SK-N-MC (cell line): Measurements from ENCODE around the gene SCAMP4.
"Not testable (repeated sequence)": the region's sequence is repeated elsewhere in the genome, so short reads cannot be mapped to it uniquely, and the experiment has no call there.

Experiments used
- DNase-seq: peaks from one replicate; pipeline ENCODE4 v3.0.0-alpha.2; 2011; ENCODE audit warnings: low read depth, low spot score
- H3K27ac ChIP-seq: fragments of 200-600 bp; sonication (generic); 2 replicates; pipeline ENCODE4 v1.5.1; 2016; ENCODE audit warnings: mixed run types
- H3K36me3 ChIP-seq: fragments of 200-600 bp; sonication (generic); 2 replicates; pipeline ENCODE4 v1.6.1; 2017; ENCODE audit warnings: antibody characterized with exemption, low read length, mixed read lengths; ENCODE audit not compliant: insufficient read depth
- H3K4me3 ChIP-seq: fragments of 200-600 bp; sonication (generic); 2 replicates; pipeline ENCODE4 v1.5.1; 2016
- H3K9ac ChIP-seq: fragments of 200-600 bp; sonication (generic); 2 replicates; pipeline ENCODE4 v1.8.0; 2017; ENCODE audit warnings: mixed run types, mixed read lengths; ENCODE audit not compliant: insufficient read length
- H3K9me3 ChIP-seq: fragments of 200-600 bp; sonication (generic); 2 replicates; pipeline ENCODE4 v1.6.1; 2017; ENCODE audit warnings: low read depth, mild to moderate bottlenecking, antibody characterized with exemption, low read length, moderate library complexity, mixed read lengths
- EZH2 ChIP-seq: fragments of 200-600 bp; sonication (generic); IDR thresholded peaks from one replicate; pipeline ENCODE4 v1.6.1; 2017; ENCODE audit warnings: antibody characterized with exemption
- FOXP2 ChIP-seq: optimal IDR thresholded peaks from 2 replicates; pipeline ENCODE3; 2011; ENCODE audit warnings: mild to moderate bottlenecking, moderate library complexity; ENCODE audit not compliant: insufficient read depth; ENCODE audit errors: extremely low read length, control extremely low read depth
- POLR2AphosphoS5 ChIP-seq: IDR thresholded peaks from 2 replicates; pipeline ENCODE4 v1.6.1; 2012; ENCODE audit warnings: mild to moderate bottlenecking, low read depth, low read length, borderline replicate concordance

Gene SCAMP4

DNA sequence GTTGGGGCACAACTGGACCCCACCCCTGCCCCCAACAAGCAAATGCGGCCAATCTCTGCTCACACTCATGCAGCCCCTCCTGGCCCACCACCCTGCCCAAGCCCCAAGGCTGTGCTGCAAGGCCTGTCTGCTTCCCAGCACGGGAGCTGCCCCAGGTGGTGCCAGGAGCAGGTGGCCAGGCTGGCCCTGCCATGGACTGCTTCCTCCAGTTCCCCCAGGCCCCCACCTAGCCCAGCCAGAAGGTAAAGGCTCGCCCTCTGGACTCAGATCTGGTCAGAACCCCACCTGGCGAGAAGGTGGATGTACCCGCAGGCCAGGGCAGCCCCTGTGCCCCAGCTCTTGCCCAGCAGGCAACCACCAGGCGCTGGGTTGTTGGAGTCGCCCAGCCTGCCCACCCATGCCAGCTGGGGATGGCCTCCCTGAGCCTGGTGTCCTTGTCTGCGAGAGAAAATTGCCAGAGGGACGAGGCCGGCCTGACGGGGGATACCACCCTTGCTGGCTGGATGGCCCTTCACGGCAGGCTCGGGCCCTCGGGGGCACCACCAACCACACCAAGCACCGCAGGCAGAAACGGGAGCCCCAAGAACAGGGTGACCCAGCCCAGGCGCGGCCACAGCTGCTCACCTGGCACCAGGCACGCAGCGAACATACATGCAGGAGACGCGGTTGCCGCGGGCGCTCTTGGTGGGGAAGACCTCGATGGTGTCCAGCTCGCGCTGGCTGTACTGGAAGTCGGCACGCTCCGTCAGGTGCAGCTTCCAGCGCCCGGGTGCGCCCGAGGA is 24.4 kb upstream of the SCAMP4 start:
- TF ChIP-seq FOXP2 (no peak), POLR2AphosphoS5 (no peak), EZH2 (no peak)
- no peak for DNase-seq
- Histone ChIP-seq H3K36me3 (no peaks in the 10 kb centered on the region), H3K4me3 (no peak overlapping the region), H3K9me3 (no peaks in the 10 kb centered on the region), H3K9ac (no peak overlapping the region), H3K27ac (no peak overlapping the region)

DNA sequence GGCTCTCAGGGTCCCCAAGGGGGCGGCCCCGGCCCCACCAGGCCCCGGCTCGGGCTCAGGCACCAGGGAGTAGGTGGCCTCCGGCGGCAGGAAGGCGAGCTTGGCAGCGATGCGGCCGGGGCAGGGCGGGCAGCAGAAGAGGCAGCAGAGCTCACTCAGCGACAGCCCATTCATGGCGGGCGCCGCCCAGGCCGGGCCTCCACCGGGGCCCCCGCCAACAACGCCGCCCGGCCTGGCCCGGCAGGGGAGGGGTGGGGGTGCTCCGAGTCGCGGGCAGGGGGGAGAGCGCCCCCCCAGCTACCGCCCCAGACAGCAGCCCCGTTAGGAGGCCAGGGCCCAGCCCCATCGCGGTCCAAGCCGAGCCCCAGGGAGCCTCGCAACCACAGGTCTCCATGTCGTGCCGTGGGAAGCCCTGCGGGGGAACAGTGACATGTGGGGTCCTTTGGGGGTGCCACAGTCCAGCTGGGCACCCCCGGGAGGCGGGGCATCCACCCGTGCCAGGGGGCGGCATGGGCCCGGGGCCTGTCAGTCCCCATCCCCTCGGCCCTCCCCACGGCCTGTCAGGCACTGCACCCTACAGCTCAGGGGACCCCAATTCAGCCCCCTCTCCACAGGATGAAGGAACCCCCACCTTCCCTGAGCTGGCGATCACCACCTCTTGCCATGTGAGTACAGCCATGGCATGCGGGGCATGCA is 23.7 kb upstream of the SCAMP4 start:
- not testable (repeated sequence) for H3K9me3 ChIP-seq, DNase-seq, H3K27ac ChIP-seq, H3K4me3 ChIP-seq, H3K9ac ChIP-seq, H3K36me3 ChIP-seq

DNA sequence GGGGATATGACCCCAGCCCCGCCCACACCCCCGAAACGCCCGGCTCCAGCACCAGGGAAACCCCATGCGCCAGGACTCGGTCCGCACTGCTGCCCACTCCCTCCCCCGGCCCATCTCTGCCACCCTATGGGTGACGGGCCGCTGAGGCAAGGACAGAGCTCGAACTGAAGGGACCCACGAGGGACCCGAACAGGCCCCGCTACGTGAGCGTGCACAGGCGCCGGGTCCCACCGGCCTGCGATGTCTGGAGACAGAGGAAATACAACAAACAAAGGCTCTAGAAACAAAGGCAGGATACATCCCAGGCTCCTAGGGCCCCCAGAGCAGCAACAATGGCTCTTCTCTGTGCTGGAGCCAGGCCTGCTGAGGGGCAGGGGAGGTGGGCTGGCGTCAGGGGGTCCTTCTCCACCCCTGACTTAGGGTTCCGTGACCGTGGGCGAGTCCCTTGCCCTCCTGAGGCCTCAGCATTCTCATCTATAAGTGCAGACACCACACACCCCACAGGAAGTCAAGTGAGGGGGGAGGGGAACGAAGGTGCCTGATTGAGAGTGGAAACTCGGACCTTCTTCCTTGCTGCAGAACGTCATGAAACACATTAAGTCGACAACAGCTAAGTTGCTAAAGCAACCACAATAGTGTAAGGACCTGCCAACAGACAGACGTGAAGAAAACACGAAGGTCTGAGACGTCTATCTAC is 23.0 kb upstream of the SCAMP4 start:
- no peak for DNase-seq
- Histone ChIP-seq H3K9me3 (no peaks in the 10 kb centered on the region), H3K27ac (0 out of 2 replicates have a peak overlapping the region, but pooled peaks have one; percentile 7), H3K4me3 (no peak overlapping the region), H3K36me3 (no peaks in the 10 kb centered on the region), H3K9ac (no peak overlapping the region)
- TF ChIP-seq EZH2 (no peak), POLR2AphosphoS5 (no peak), FOXP2 (no peak)

DNA sequence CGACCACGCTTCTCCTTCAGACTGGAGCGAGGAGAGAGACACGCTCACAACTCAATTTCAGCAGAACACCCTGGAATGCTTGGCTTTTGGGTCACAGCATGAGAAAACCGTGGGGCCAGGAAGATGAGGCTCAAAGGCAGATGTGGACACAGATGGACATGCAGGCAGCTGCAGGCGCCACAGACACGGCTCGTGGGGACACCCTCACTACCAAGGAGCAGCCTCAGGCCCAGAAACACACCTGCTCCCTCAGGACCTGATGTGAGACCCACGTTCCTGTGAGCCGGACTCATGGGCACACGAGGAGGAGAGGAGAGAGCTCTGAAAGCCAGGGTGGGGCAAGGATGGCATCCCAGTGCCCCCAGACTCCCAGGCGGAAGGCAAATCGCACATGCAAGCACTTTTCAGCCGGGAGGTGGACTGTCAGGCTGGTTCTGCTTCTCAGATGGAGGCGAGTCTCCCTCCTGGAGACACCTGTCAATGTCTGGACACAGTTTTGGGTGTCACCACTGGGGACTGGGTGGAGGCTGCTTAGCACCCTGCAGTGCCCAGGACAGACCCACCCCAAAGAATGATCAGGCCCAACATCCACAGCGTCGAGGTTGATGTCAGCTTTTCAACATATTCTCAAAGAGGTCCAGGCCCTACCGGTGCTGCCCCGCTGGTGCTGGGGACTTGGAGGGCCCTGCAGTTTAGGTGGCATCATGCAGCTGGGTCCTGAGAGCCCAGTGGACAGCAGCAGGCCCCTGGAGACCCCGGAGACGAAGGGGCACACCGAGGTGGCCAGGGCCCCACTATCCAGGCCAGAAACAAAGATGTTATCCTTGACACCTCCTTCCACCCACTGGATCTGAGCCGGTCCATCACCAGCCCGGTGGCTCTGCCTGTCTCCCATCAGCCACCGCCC is 22.2 kb upstream of the SCAMP4 start:
- TF ChIP-seq POLR2AphosphoS5 (no peak), EZH2 (no peak), FOXP2 (no peak)
- peak overlapping the region; percentile 88; the same call in 1 of the 2 replicates for H3K4me3 ChIP-seq
- DNase-seq: no peak
- 0 out of 2 replicates have a peak overlapping the region, but pooled peaks have one; percentile 7 for H3K27ac ChIP-seq
- H3K9me3 ChIP-seq: no peaks in the 10 kb centered on the region
- H3K9ac ChIP-seq: peak overlapping the region; percentile 93
- no peaks in the 10 kb centered on the region for H3K36me3 ChIP-seq

DNA sequence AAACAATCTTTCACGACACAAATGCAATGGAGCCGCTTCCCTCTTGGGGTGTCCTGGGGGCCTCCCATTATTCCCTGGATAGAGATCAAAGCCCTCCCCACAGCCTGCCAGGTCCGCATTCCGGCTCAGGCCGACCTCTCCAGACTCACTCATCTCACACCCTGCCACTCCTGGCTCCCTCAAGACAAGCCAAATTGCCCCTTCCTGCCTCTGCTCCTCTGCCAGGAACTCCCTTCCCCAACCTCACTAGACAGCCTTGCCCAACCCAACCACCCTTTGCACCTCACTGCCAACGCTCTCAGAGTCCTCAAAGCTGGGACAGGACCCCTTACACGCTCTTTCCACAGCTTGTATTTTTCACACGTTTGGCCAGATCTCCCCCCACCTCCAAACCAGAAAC is 21.4 kb upstream of the SCAMP4 start:
- TF ChIP-seq POLR2AphosphoS5 (no peak), FOXP2 (no peak), EZH2 (no peak)
- Histone ChIP-seq H3K27ac (no peak overlapping the region), H3K9ac (peak overlapping the region; percentile 93), H3K4me3 (peak overlapping the region; percentile 88), H3K36me3 (no peaks in the 10 kb centered on the region), H3K9me3 (no peaks in the 10 kb centered on the region)
- no peak for DNase-seq

DNA sequence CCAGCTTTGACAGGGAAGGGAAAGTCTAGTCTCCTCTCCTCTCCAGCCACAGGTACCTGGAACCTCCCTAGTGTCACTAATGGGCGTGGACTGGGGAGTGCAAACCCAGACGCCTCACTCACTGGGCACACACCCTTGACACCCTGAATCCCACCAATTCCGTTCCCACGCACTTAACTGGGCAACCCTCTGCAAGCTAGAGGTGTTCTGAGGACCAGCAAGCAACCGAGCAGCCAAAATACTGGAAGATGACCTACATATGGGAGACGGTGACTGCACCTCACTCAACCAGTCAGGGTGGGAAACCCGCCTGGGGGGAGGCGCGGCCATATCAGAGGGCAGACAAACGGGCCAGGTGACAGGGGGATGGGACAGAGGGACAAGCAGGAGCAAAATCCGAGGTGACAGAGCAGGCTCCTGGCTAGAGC is 20.9 kb upstream of the SCAMP4 start:
- no peak for TF ChIP-seq POLR2AphosphoS5
- TF ChIP-seq EZH2: no peak
- no peak for TF ChIP-seq FOXP2
- Histone ChIP-seq H3K4me3 (peak overlapping the region; percentile 88), H3K27ac (no peak overlapping the region), H3K36me3 (no peaks in the 10 kb centered on the region), H3K9ac (peak overlapping the region; percentile 93), H3K9me3 (no peaks in the 10 kb centered on the region)
- no peak for DNase-seq

DNA sequence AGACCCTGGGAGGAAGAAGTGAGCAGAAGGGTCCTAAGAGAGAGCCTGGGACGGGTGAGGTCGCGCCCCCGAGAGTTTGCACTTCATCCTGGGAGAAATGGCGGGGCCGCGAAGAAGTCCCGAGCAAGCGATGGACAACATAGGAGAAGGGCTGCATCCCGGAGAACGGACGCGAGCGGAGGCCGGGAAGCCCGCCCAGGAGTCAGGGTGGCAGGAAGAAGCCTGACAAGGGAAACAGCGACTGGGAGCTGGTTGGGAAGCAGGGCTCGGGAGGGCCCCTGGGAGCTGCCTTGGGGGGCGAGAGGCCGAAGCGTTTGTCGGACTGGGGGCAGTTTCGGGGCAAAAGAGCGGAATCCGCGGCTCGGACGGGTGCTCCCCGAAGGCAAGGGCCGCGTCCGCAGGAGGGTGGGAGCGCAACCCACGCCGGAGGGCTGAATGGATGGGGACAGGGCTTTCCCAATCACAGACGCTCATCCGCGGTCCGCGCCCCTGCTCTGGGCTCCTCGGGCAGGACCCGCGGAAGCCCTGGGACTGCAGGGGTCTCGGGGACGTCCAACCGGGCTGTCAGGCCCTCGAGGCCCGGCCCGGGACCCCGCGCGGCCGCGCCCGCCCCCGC is 20.4 kb upstream of the SCAMP4 start:
- Histone ChIP-seq H3K9me3 (no peaks in the 10 kb centered on the region), H3K27ac (no peak overlapping the region), H3K9ac (peak overlapping the region; percentile 93), H3K4me3 (peak overlapping the region; percentile 88), H3K36me3 (no peaks in the 10 kb centered on the region)
- no peak for DNase-seq
- TF ChIP-seq FOXP2: no peak
